ENCODE results near the gene RASA1.

RASA1 gene

GRCh38 chr5:87403899-87404298 lies 136.2 kb downstream of the RASA1 start:
- no peak for DNase-seq (ENCODE audit: low spot score)

GRCh38 chr5:87404359-87404758 lies 136.7 kb downstream of the RASA1 start:
- no peak for DNase-seq (ENCODE audit: low spot score)

- no peak for DNase-seq (ENCODE audit: low spot score)
Observed at GRCh38 chr5:87405472-87406155, 137.9 kb downstream of the RASA1 start.

GRCh38 chr5:87408204-87408603 lies 140.5 kb downstream of the RASA1 start:
- DNase-seq (ENCODE audit: low spot score): no peak

GRCh38 chr5:87410931-87411330 lies 143.2 kb downstream of the RASA1 start:
- DNase-seq (ENCODE audit: low spot score): no peak

GRCh38 chr5:87411586-87411972 lies 143.9 kb downstream of the RASA1 start:
- no peak for DNase-seq (ENCODE audit: low spot score)

GRCh38 chr5:87411973-87412629 lies 144.4 kb downstream of the RASA1 start:
- DNase-seq (ENCODE audit: low spot score): peak; percentile 28

DNA sequence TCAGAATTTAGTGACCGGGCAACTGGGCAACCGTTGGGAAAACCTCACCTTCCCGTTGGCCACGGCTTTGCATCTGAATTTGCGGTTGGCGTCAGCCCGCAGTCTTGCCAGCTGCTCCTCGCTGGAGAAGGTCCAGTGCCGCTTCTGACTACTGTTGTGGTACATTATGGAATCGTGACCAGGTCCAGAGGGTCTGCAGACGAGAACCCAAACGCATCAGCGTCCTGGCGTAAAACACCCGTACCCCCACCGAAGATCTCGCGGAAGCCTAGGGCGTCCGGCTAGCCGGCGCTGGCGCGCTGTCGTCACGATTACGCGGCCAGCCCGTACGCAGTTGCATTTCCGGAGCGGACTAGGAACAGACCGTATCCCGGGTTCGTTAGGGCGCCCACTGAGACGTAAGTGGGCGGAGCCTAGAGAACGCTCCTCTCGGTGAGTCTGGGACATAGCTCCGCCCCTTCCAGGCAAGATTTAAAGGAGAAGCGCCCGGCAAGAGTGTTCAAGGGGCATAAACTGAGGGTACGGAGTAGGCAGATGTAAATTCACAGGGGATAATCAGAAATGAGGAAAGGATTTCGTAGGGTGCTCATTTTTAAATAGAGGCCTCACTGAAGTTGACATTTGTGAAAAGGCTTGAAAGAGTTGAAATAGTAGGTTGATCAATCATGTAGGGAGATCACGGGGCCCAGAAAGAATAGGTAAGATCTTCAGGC lies 145.1 kb downstream of the RASA1 start, which contains the start of gene CCNH:
TSS of gene CCNH (minus strand) at position 301 of the 713 bp plus-strand sequence. CDS start at position 165, 136 bp downstream.
- DNase-seq (ENCODE audit: low spot score): peak; percentile 97

- no peak for DNase-seq (ENCODE audit: low spot score)
Observed at GRCh38 chr5:87413343-87413645, 145.6 kb downstream of the RASA1 start.

GRCh38 chr5:87418506-87418905 lies 150.8 kb downstream of the RASA1 start:
- no peak for DNase-seq (ENCODE audit: low spot score)

DNA sequence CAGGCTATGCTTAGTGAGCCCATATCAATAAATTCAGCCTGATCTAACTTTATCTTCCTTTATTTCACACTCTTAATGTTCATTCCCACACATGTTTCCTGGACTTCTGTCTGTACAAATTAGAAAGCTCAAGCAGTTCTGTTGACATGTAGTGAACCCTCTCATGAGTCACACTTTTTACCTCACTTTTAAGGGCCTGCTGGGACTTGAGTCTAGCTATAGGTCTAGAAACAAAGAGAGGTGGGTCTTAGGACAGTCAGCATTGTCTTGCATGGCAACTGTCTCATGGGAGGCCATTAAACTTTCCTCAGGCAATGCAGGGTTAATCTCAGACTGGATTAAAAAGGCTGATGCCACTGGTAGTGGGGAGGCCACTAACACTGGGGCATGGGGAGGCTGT lies 153.6 kb downstream of the RASA1 start:
- DNase-seq (ENCODE audit: low spot score): no peak

GRCh38 chr5:87423755-87424154 lies 156.1 kb downstream of the RASA1 start:
- no peak for DNase-seq (ENCODE audit: low spot score)

DNA sequence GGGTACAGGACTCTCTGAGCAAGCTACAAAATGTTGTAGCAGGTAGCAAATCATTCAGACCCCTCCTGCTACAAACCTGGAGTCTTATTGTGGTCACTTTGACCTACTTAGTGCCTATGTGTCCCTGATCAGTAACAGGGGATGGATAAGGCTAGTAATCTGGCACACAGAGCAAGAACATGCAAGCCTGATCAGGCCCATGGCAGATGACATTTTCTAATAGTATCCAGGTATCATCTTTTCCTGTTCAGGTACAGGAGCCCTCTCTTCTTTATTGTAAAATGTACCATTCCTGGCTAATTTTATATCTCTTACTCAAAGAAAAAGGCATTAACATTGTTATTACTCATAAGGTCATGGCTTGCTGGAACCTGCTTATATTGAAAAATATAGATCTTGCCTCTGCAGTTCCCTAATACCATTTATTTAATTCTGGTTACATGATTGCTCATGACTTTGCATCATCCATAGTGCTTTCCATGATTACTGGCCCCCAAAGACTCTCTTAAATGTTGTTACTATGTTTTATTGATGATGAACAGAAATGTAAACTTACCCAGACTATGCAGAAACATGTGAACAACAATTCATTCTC lies 163.3 kb downstream of the RASA1 start:
- DNase-seq (ENCODE audit: low spot score): no peak

DNA sequence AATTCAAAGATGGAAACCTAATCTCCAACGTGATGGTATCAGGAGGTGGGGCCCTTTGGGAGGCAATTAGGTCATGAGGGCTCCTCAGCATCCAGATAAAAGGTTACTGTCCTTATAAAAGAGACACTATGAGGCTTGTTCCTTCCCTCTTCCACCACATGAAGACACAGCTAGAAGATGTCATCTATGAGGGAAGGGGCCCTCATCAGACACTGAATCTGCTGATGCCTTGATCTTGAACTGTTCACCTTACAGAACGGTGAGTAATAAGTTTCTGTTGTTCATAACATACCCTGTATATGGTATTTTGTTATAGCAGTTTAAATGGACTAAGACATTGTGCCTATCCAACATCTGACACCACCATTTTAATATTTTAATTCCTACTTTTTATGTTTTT lies 164.8 kb downstream of the RASA1 start:
- DNase-seq (ENCODE audit: low spot score): no peak

DNA sequence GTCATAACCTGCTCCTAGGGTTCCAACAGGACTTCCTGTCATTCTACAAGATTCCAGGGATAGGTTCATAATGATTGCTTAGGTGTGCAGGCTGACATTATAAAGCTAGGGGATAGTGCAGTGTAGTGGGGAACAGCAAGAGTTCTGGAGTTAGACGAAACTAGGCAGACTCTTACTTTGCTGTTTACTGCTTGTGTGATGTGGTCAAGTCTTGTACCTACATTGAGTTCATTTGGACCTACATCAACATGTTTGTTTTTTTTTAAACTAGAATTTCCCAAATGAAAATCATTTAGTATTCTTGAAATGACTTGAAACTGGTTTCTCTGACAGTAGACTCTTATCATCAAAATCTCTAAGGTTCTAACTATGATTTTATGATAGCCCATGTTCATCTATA lies 166.3 kb downstream of the RASA1 start:
- DNase-seq (ENCODE audit: low spot score): no peak

DNA sequence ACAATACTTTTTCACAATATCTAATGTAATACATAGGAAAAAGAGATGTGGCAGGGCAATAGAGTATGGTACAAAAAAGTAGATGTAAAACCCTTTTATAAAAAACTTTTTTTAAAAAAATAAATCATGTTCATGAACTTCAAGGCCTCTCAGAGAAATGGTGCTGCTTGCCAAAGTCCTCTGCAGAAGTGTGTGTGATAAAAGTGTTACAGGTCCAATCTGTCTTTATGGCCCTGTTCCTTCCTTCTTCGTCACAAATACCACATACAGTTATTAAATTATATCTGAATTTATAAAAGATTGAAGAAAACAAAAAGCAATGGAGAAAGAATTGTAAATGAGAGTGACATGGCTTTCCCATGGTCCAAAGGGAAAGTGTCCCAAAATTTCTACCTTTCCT lies 166.8 kb downstream of the RASA1 start:
- DNase-seq (ENCODE audit: low spot score): no peak

GRCh38 chr5:87435144-87435694 lies 167.5 kb downstream of the RASA1 start:
- no peak for DNase-seq (ENCODE audit: low spot score)

DNA sequence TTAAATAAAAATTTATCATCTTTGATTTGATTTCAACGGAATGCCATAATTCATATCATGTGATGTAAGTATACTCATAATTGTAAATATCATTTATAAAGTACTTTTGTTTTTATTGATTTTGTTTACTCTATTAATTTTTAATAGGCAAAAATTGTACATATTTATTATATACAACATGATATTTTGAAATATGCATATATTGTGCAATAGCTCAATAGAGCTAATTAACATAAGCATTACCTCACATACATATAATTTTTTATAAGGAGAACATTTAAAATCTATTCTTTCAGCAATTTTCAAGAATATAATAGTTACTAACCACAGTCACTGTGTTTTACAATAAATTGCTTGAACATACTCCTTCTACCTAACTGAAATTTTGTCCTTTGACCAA lies 170.0 kb downstream of the RASA1 start:
- DNase-seq (ENCODE audit: low spot score): no peak

GRCh38 chr5:87438231-87438630 lies 170.5 kb downstream of the RASA1 start:
- DNase-seq (ENCODE audit: low spot score): no peak
